LoVo (cell line): ENCODE results near the gene EED.
"Not testable (repeated sequence)": the region's sequence is repeated elsewhere in the genome, so short reads cannot be mapped to it uniquely, and the experiment has no call there.

ENCODE experiments used
- DNase-seq: peaks from one replicate; pipeline ENCODE4 v3.0.0-alpha.2; 2016; ENCODE audit warnings: low spot score

The EED gene

DNA sequence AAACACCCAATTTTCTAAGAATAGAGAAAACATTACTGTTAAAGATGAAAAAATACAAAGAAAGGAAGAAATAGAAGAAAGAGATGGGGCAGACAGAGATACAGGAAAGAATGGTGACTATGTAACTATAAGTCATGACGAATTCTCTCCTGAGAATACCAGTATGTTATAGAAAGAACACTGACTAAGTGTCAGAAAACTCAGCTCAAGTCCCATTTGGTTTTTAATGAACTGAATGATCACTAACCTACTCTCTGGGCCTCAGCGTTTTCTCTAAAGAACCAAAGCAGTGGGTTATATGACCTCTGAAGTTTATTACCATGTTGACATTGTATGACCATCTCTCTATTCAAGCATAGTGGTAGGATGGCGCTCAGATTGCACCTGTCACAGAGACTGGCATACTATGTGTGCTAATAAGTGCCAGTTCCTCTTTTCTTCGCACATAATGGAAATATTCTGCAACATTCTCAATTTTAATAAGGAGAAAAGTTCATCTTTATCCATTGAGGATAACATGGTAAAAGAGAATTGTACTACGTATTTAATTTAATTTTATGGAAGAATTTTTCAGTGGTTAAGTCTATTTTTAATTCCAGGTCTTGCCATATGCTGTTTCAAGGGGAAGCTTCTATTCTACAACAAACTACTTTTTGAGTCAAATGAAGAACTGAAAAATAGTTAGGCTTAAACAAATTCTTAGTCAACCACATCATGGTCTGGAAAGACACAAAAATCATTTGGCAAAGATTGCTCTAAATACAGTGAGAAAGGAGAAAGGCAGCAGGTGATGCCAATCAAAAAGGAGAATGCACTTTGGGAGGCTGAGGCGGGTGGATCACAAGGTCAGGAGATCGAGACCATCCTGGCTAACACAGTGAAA, 25.0 kb upstream of the EED start:
- no peak for DNase-seq

DNA sequence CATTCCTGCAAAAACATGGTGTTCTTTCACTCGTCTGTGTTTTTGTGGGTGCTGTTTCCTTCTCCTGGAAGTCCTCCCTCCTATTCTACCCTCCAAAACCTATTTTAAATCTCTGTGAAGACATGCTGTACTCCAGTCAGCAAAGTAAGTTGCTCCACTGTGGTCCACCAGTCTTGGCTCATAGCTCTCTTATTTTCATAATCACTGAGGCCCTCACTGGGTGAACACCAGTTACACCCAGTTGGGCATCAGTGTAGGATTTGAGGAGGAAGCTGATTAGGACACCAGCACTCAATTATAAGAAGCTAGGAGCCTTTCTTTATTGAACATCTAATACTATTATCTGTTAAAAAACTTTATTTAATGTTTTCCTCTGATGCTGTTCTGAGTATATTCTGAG, 23.9 kb upstream of the EED start:
- no peak for DNase-seq

DNA sequence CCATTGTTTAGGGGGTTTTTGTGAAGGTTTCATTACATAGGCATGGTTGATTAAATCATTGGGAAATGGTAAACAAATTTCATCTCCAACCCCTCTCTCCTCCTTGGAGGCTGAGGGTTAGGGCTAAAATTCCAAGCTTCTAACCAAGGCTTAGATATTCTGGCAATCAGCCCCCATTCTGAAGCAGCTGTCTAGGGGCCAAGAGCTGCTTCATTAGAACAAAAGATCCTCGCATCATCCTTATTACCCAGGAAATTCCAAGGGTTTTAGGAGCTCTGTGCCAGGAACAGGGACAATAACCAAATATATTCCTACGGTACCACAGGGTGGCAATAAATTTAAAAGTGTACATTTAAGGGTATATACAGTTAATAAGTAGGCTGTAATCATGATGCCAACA, 22.5 kb upstream of the EED start:
- no peak for DNase-seq

DNA sequence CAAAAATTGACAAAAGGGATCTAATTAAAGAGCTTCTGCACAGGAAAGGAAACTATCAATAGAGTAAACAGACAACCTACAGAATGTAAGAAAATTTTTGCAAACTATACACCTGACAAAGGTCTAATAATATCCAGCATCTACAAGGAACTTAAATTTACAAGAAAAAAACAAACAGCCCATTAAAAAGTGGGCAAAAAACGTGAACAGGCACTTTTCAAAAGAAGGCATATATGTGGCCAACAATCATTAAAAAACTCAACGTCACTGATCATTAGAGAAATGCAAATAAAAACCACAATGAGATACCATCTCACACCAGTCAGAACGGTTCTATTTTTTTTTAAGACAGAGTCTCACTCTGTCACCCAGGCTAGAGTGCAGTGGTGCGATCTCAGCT, 20.0 kb upstream of the EED start:
- DNase-seq = not testable (repeated sequence)

DNA sequence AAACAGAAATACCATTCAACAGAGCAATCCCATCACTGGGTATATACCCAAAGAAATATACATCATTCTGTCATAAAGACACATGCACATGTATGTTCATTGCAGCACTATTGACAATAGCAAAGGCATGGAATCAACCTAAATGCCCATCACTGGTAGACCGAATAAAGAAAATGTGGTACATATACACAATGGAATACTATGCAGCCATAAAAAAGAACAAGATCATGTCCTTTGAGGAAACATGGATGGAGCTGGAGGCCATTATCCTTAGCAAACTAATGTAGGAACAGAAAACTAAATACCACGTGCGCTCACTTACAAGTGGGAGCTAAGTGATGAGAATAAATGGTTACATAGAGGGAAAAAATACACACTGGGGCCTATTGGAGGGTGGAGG, 19.2 kb upstream of the EED start:
- DNase-seq = not testable (repeated sequence)

DNA sequence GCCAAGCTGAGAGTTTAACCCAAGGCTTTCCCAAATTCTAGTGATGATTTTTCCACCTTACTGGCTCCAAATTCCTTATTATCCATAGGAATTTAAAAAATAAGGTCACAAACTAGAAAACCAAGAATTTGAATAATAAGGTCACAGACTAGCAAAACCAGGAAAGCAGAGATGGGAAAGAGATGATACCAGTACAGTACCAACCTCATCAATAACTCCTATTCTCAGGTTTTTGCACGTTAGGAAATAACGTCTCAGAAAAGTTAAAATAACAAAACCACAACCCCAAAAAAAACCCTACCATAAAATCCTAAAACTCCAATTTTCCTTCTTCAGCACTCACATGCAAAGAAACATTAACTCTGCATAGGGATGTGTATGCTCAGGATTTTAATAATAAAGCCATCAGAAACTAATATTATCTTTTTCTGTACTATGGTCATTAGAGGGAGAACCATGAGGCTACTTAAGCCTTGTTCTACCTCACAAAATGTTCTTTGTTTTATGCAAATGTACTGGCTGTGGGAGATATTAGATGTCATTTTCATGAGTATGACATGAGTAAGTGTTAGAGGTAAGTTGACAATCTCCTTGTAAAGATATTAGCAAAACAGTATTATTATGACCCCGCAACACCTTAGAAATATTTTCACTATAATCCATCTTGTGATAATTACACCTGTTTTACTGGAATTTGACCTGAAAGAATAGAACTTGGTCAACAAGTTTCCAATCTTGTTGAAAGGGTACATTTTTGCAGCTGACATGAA, 16.1 kb upstream of the EED start:
- no peak for DNase-seq

DNA sequence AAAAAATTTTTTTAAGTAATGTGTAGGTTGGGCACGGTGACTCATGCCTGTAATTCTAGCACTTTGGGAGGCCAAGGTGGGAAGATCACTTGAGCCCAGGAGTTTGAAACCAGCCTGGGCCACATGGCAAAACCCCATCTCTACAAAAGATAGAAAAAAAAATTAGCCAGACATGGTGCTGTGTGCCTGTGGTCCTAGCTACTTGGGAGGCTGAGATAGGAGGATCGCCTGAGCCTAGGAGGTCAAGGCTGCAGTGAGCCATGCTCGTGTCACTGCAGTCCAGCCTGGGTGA, 15.6 kb upstream of the EED start:
- not testable (repeated sequence) for DNase-seq

DNA sequence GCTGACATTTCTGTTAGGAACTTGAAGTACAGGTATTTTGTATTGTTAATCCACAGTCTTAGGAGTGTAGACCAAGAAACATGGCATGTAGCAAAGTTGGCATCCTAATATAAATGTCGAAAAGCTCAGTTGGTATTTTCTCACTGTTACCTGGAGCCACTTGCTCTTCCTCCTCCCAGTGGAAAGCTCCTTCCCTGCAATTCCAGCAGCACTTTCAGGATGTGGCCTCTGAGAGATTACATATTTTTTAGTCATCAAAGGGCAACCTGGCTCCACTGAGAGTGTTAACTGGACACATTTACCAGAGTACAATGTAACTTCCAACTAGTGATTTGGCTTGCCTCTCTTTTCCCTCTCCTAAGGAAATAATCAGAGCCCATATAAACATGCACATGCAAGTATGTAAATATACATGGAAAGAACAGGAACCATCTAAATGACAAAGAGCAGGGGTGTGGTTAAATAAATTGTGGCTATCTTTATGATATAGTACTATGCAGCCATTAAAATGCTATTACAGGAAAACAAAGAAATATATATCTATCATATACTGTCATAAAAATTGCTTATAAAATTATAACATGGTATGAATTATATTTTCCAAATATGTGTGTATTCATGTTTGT, 14.3 kb upstream of the EED start:
- DNase-seq = no peak

DNA sequence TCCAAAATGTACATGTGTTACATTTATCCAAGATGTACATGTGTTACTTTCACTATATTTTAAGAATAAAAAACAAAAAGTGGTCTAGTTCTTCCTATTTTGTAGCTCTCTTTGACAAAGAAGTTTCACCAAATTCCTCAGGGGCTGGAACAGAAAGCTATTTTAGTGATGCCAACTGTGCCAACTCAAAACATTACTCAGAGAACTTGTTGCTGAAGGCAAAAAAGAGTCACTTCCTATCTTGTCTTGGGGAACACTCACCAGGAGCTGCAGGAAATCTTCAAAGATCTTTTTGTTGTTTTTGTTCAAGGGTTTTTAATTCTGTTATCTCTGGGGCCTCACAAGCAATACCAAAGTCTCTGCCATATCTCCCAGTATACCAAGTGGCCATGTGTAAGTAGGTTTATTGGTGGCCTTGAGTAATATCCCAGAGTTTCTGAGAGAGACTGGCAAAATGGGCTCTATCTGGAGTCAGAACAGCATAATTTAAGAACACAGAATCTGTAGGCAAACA, 13.6 kb upstream of the EED start:
- no peak for DNase-seq

DNA sequence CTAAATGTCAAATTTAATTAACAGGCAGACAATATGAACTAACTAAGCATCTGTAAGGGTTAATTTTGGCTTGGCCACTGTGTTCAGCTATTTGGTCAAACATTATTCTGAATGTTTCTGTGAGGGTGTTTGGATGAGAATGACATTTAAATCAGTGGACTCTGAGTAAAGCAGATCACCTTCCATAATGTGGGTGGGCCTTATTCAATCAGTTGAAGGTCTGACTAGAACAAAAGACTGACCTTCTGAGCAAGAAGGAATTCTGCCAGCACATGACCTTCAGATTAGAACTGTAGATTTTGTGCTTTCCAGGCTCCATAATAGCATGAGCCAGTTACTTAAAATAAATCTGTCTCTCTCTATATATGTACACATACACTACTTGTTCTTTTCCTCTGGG, 12.0 kb upstream of the EED start:
- DNase-seq = no peak

DNA sequence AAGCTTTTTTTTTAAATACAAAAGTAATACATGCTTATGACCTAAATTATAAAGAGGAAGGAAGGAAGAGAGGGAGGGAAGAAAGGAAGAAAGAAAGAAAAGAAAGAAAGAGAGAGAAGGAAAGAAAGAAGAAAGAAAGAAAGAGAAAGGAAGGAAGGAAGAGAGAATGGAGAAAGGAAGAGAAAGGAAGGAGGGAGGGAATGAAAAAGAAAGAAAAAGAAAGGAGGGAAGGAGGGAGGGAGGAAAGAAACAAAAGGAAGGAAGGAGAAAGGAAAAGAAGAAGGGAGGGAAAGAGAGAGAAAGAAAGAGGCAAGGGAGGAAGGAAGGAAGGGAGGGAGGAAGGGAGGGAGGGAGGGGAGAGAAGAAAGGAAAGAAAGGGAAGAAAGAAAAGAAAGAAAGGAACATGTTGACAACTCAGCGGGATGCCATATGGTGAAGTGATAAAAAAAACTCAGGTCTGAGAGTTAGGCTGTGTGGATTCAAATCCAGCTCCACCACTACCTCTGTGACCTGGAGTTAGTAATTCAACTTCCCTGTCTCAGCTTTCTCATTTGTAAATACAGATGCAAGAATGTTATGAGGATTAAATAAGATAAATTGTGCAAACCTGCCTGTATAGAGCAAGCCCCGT, 9.6 kb upstream of the EED start:
- DNase-seq = no peak

DNA sequence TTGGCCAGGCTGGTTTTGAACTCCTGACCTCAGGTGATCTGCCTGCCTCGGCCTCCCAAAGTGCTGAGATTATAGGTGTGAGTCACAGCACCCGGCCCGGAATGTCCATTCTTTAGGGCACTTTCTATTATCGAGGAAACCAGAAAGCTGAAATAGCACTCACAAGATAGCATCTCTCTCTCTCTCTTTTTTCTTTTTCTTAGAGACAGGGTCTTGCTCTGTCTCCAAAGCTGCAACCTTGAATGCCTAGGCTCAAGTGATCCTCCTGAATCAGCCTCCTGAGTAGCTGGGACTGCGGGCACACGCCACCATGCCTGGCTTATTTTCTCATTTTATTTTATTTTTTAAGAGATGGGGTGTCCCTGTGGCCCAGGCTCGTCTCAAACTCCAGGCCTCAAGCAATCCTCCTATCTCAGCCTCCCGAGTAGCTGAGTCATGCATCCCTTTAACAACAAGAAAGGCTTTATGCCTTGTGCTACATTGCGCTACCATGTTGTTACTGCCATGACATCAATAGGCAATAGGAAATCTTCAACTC, 7.2 kb upstream of the EED start:
- DNase-seq = no peak

DNA sequence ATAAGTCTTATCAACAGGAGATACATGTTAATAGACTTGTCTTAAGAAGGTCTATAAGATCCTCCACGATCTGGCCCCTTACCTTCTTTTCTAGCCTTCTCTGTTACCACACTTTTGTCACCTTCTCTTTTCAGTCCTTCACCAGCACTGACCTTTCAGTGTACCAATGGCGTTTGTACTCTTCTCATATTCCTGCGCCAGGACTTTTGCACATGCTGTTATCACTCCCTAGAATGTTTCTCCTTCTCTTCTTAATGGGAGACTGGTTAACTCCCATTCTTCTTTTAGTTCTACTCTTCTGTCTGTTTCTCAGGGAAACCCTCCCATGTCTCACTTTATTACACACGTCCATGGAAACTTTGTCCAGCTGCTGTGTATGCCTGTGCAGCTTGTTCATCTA, 4.4 kb upstream of the EED start:
- DNase-seq = no peak

DNA sequence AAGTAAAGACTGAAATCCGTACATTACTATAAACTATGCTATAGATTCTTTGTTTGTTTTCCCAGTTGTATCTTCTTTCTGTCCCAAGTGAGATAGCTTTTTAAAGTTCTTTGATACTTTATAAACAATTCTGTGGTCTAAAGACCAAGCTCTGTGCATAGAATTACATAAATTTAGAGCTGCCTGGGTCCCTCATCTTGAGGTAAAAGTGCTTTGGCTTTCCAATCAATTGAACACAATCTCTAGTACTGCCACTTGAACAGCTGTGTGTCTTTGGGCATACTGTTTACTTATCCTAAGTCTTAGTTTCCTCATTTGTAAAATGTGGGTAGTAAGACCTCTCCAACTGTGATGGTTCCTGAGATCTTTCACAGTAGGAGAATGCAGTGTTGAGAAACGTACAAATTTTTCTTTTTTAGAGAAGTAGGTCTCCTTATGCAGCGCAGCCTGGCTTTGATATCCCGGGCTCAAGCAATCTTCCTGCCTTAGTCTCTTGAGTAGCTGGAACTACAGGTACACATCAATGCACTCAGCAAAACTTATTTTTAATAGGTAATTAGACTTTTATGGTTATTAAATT, 2.5 kb upstream of the EED start:
- no peak for DNase-seq

DNA sequence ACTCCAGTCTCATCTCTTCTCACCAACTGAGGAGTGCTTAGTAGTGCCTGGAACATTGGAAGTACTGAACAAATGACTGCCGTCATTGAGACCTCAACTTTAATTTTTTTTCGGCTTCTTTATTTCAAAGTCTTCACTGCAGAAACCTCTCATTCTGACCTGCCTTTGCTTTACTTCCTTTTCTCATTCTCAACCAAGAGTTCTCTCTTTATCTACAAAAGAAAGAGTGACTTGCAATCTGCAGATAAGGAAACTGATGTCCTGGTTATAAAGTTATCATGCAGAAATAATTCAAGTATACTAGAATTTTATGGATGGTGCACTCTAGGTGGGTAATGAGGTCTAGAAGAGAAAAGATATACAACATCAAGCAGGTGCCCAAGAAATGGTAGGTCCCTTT, 1.2 kb upstream of the EED start:
- DNase-seq = no peak

DNA sequence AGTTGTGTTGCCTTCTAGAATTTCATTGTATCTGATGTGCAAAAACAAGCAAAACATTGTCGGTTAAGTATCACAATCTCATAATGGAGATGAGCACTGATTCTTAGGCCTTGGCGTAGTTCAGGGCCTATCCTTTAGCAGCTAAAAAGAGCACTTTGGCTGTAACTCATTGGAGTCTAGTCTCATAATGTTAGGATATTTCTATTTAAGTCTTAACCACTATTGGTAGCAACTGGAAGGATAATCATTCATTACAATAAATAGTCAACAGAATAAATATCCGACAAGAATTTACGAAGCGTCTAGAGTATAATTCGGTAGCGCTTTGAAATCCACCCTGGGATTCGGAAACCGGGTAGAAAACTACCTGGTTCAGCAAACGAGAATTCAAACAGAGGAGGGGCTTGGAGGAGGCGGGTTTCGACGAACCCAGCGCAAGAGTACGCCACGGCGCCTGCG, 461 bp upstream of the EED start:
- DNase-seq = peak; percentile 91

DNA sequence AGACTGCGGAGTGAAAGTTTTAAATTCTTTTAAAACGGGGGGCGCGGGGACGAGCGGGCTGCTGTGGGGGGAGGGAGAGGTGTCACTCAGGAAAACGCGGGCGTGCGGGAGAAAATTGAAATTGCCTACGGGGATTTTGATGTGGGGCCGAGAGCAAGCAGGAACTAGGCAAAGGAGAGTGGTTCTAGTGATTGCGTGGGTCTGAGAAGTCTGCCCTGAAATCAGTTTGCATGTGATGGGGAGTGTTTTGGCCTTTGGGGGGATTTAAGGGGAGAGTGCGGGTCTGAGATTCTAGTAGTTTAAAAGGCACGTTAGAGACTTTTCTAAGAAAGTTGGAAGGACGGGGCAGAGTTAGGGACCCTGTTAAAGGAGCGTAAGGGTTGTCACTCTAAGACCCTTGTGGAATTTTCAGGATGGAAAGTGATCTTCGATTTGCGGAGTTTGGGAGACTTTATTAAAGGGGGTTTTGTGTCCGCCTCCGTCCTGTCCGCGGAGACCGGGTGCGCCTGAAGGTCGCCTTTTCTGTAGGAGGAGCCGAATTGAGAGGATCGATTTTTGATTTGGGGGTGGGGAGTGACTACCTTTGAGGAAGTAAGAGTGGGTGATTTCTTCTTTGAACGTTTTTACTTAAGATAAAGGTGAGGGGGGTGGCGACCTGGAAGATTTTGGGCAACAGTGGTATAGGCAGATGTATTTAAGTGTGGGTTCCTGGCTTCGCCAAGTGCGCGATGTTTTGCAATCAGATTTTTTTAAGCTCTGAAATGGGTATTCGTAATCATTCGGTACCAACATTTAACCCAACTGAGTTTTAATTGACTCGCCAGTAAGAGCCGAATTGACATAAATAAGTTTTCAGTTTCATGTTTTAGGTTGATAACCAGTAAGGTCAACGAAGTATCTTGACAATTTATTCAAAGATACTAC, 1.1 kb downstream of the EED start:
- DNase-seq = no peak

DNA sequence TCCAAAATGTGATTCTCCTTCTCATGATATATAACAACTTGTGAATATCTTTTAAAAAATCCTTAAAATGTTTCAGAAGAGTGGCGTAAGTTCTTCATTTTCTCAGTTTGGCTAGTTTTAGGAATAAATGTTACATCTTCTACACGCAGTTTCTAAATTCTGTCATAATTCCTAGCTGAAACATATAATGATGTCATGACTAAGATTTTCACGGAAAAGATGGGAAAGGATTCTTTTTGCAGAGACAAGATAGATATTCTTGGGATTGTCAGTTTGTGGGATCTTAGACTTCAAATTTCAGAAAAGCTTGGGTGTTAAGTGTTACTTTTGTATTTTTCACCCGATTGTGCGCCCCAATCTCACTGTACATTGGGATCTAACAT, 1.7 kb downstream of the EED start:
- no peak for DNase-seq

DNA sequence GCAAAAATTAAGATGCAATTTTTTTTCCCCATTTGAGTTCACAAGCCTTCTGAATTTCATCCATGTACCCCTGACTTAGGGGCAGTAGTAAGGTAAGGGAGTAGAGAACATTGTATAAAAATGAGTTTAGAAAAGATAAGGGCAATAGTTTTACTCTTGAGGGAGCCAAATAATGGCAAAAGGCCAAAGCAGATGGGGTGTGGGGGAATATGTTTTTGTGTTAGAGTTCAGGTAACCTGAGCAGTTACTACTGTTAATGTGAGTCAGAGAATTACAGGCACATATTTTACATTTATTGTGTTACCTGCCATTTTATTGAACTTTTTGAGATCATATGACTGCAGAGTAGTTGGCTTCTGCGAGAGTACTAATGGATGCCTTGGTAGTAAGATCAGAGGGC, 3.1 kb downstream of the EED start:
- peak; percentile 52 for DNase-seq

DNA sequence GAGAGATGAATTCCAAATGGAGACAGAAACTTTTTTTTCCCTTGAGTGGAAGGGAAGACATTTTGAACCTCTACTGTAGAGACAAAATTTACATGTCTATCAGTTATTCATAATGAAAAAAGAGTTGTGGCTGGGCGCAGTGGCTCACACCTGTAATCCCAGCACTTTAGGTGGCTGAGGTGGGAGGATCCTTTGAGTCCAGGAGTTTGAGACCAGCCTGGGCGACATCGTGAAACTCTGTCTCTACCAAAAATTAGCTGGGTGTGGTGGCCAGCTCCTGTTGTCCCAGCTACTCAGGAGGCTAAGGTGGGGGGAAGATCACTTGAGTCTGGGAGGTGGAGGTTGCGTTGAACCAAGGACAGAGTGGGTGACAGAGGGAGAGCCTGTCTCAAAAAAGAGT, 4.1 kb downstream of the EED start:
- no peak for DNase-seq
